A549 (cell line): ENCODE results near the gene MTMR12.

Experiments used
- FOSL2 ChIP-seq, 2 experiments: fragments of 450-650 bp in 1 of 2; fragments of >200 bp in 1 of 2; sonication (Bioruptor Twin) in 1 of 2; formaldehyde crosslinking; IDR thresholded peaks; 2 replicates each; pipeline versions ENCODE4 v1.5.0 to v1.6.1; 2016 to 2020; ENCODE audit warnings: mild to moderate bottlenecking in 1 of 2, moderate library complexity in 1 of 2
- TF ChIP-seq, protein P1 (sequence below): fragments of >200 bp; sonication (Bioruptor Twin); formaldehyde crosslinking; IDR thresholded peaks from 3 replicates; pipeline ENCODE4 v1.5.1; 2016

DNA sequence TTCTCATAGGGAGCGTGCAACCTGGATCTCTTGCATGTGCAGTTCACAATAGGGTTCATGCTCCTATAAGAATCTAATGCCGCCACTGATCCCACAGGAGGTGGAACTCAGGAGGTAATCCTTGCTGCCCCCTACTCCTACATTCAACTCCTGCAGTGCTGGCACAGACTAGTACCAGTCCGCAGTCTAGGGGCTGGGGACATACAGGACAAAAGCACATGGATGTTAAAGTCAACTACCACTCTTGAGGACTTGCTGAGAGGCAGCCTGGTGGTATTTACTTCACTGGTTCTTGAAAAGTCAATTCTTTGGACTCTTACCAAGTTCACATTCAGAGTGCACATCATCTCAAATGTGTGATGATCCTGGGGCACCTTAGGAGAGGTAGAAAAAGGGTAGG lies 33.0 kb downstream of the MTMR12 start:
- TF ChIP-seq, protein P1, sequence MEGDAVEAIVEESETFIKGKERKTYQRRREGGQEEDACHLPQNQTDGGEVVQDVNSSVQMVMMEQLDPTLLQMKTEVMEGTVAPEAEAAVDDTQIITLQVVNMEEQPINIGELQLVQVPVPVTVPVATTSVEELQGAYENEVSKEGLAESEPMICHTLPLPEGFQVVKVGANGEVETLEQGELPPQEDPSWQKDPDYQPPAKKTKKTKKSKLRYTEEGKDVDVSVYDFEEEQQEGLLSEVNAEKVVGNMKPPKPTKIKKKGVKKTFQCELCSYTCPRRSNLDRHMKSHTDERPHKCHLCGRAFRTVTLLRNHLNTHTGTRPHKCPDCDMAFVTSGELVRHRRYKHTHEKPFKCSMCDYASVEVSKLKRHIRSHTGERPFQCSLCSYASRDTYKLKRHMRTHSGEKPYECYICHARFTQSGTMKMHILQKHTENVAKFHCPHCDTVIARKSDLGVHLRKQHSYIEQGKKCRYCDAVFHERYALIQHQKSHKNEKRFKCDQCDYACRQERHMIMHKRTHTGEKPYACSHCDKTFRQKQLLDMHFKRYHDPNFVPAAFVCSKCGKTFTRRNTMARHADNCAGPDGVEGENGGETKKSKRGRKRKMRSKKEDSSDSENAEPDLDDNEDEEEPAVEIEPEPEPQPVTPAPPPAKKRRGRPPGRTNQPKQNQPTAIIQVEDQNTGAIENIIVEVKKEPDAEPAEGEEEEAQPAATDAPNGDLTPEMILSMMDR, result no peak
- TF ChIP-seq FOSL2 (IDR thresholded peaks at IDR 0.05) (no peak), FOSL2 (CRISPR knock-in tag; IDR thresholded peaks at IDR 0.05) (no peak)
